NOMO-1 treated with dmso at 0.1 percent for 144 hours (cell line): ENCODE data around the gene AHNAK.

Experiments
- DNase-seq: peaks from one replicate; lab custom pipeline; 2025; ENCODE audit not compliant: unreplicated experiment; lab: John Stamatoyannopoulos, UW

The AHNAK gene

GRCh38 chr11:62435846-62436660 lies 110.6 kb downstream of the AHNAK start:
- peak; percentile 65 for DNase-seq

DNA sequence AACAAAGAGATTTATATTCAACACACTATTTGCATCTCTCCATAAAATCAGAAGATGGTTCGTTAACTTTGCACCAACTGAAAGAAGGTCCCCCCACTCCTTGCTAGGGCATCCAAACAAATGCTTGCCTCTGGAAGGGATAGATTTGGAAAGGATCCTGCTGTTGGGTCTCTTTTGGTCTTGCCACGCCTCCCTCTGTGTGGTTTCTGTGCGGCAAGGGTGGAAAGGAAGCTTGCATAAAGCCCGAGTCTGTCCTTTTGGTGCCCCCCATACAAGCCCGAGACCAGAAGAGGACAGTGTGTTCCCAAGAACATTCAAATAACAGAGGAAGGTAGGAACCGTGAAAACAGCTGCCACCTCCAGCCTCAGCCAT lies 112.7 kb downstream of the AHNAK start:
- peak; percentile 49 for DNase-seq

DNA sequence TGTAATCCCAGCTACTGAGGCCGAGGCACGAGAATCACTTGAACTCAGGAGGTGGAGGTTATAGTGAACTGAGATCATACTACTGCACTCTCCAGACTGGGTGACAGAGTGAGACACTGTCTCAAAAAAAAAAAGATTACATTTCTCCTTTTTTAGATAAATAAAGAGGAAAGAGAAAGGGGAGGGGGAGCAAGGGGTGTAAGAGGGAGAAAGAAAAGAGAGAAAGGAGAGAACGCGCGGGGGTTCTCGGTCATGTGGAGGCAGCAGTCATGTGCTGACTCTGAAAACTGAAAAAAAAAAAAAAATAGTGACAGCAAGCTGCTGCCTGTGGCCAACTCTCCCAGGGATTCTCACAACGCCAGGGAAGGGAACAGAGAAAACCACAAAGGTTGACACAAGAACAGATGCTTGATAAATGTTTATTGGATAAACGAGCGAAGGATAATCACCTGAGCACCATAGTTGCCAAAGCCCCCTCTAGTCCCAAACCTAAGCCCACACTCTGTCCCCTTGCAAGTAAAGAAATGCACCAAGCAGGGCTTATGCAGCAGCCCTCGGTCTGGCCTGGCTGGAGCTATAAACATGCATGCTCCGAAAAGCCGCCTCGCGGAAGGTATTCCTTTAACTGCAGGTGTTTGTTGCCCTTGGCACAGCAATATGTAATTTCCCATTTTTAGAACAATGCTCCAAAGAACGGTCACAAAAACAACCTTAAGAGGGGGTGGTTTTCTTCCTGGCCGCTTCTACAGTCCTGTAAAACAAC lies 113.3 kb downstream of the AHNAK start:
- DNase-seq = no peak

GRCh38 chr11:62432695-62433094 lies 113.9 kb downstream of the AHNAK start:
- no peak for DNase-seq

GRCh38 chr11:62431171-62431901 lies 115.3 kb downstream of the AHNAK start:
- DNase-seq = no peak

- no peak for DNase-seq
Measured at GRCh38 chr11:62430425-62430824, 116.2 kb downstream of the AHNAK start.

DNA sequence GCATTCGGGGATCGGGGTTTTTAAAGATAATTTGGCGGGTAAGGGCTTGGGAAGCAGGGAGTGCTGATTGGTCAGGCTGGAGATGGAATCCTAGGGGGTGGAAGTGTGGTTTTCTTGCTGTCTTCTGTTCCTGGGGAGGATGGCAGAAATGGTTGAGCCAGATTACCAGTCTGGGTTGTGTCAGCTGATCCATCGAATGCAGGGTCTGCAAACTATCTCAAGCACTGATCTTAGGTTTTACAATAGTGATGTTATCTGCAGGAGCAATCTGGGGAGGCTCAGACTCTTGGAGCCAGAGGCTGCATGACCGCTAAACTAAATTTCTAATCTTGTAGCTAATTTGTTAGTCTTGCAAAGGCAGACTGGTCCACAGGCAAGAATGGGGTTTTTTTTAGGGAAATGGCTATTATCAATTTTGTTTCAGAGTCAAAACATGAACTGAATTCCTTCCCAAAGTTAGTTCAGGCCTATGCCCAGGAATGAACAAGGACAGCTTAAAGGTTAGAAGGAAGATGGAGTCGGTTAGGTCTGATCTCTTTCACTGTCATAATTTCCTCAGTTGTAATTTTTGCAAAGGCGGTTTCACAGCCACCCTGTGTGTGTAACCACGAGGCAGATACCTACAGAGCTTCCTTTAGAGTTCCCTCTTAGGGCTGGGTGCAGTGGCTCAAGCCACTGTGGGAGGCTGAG lies 117.6 kb downstream of the AHNAK start:
- no peak for DNase-seq

DNA sequence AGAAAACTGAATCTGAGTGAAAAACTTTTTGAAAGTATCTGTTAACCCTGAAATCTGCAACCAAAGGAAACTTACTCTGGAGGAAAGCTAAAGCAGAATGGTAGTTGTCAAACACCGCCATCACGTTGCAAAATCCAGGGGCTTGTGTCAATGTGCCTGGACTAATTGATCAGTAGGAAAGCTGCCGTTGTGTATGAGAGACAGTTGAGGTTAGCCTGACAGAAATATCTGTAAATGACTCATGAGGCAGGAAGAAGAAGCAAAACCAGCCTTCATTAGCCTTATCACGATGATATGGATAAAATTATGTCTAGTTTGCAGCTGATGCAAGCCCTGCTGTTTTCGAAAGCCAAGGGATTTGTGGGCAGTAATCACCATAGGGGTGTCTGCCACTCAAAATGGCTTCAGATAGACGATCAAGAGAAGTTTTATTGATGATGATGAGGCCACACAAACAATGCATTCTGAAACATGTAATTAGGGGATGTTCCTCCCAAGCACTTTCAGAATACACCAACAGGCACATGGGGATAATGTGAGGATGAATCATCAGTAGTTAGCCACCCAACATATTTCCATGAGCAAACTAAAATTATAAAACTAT lies 118.9 kb downstream of the AHNAK start:
- peak; percentile 86 for DNase-seq

DNA sequence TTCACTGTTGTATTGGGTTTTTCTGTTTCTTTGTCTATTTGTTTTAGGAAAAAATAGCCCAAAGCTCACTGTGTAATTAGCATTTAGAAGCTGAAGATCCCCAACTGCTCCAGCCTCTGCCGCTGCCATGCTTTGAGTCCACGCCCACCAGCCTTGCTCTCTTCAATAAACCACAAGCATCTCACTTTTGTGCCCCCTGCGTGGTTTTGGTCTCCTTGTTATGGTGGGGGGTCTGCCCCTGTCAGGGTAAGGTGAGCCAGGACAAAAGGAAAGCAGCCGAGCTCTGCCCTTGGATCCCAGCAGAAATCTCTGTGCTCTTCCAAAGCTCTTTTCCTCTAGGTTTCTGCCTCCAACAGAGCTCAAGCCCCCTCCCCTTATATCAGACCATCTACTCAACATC lies 123.6 kb downstream of the AHNAK start:
- no peak for DNase-seq

DNA sequence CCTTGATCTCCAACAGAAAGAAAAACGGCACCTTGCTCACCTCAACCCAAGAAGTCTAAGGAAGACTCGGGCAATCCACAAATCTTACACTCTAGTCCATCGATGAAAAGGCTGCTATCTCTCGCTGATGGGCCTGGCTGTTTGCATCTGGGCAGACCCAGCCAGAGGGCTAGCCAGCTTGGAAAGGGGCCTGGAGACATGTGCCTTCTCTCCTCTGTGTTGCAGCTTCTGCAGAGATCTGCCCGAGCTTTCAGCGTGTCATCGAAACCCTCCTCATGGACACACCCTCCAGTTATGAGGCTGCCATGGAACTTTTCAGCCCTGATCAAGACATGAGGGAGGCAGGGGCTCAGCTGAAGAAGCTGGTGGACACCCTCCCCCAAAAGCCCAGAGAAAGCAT lies 124.6 kb downstream of the AHNAK start:
- DNase-seq = no peak

DNA sequence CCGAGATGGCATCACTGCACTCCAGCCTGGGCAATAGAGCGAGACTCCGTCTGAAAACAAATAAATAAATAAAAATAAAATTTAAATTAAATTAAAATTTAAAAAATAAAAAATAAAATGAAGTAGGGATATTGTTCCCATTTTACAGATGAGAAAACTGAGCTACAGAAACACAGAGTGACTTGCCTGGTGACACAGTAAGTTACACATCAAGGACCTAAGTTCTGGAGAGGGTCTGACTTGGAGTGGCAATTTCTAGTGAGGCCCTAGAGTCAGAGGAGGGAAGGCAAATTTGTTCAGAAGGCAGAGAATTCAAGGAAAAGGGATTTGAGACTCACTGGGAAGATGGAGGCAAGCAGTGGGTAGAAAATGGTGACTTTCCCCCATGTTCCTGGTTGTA lies 125.7 kb downstream of the AHNAK start:
- no peak for DNase-seq

DNA sequence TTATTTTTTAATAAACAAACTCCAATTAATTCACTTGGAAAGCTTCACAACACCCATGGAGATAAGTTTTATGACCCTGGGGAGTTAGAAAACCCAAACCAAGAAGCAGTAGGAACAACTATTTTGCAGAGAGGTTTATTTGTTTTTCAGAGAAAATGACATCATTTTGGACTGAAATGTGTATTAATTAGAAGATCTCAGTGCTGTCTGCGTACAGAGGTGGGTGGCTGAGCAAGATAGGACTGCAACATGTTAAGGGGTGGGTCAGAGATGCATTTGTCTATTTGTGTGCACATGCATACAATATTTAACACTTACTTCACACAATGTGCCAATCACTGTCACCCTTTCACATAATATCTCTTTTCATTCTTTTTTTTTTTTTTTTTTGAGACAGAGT lies 126.7 kb downstream of the AHNAK start:
- DNase-seq = no peak

- no peak for DNase-seq
Measured at GRCh38 chr11:62419314-62419929, 127.2 kb downstream of the AHNAK start.

DNA sequence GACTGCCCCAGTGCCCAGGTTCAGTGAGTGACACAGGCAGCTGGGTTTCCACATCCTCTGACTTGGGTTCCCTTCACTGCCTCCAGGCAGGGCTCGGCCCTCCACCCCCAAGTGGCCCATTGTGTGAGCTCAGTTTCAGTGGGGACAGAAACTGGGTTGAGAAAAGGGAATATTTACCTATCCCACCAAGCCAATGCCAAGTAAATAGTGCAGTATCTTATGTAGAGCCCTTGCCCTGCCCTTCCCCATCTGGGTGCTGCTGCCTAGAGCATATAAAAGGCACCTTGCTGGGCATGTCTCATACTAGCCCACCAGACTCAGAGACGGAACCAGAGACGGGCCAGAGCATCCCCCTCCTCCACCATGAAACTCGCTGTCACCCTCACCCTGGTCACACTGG lies 127.9 kb downstream of the AHNAK start, which contains the start of gene SCGB1A1:
Gene SCGB1A1 (plus strand): TSS at position 301 of the 400 bp plus-strand sequence. CDS start 63 bp downstream, at position 364.
- no peak for DNase-seq

DNA sequence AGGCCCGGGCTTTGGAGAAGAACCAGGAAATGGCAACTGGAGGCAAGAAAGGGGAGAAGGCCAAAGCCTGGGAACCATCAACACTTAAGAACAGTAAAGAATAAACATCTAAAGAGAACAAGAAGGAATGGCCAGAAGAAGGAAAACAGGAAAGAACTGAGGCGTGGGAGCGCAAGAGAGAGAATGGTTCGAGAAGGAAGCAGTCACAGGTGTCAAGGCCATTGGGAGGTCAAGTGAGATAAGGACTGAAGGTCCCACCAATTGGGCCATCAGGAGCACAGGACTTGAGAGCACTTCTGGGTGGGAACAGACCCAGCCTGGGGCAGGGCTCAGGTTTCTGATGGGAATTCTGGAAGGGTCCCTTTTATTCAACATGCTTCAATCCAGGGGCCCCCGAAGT lies 128.5 kb downstream of the AHNAK start:
- no peak for DNase-seq

DNA sequence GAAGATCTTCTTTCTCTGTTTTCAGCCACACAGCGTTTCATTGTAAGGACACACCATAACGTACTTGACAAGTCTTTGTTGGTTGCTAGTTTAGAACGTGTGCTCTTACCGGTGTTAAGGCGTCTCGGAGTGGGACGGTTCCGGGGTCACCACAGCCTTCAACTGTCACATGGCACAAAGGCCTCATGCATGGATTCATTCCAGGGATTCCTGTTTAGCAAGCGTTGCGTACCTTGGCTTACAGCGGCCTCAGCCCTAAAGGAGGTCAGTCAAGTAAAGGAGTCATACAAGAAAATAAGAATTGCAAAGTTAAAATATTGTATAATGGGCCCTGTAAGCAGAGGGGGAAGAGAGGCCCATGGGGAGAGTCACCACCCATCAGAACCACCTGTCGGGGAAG lies 130.0 kb downstream of the AHNAK start:
- no peak for DNase-seq

DNA sequence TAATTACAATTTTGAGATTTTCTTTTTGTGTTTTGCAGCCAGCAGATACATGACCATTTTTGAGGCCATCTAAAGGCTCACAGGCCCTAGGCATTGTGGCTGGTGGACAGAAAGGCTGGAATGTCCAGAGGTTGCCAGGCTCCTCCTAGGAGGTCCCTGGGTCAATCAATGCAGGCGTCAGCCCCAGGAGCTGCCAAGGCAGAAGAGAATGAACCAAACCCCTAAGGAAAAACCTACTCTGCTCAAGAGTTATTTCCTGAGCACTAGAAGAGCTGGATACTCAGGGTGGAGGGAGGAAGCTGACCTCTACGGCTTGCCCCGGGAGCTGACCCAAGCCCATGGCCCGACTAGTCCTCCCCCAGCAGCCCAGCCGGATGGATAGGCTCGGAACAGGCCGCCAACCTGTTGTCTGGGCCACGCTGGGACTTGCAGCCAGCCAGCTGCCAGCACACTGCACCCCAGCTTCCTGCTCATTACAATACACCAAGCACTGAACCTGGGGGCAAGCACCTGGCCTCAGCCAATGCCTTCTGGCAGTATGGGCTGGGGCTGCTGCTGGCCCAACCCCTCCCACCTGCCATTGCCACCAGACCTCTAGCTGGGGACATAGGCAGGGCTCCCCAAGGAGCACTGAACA lies 133.4 kb downstream of the AHNAK start:
- no peak for DNase-seq

DNA sequence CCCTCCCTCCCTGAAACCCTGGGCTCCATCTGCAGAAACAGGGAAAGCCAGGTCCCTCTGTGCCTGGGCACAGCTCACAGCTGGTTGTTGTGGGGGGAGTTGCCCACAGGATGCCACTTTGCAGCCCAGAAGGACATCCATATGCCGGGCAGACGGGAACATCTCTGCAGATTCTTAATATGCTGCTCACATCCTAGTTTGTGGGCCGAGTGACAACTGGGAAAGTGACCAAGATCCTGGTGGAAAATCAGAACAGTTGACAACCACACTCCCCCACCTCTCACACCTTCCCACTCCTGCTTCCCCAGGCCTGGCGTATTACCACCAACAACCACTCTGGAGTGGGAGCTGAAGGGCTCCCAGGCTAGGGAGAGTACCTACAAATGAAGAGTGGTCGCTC lies 135.1 kb downstream of the AHNAK start:
- no peak for DNase-seq

DNA sequence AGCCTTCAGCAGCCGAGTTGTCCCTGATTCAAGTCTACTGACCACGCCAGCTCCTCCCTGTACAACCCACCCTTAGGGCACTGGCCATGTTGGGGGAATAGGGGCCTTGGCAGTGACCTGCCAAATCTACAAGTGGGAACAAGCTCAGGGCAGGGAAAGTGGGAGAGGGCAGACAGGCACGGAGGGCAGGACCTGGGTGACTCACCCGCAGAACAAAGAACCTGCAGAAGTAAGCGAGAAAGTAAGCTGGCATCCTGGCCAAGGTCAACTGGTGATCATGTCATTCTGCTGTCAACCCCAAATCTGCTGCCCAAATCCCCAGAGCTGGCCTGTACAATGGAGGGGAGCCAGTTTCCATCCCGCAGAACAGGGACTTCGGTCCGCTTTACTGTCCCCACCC lies 135.6 kb downstream of the AHNAK start:
- no peak for DNase-seq

DNA sequence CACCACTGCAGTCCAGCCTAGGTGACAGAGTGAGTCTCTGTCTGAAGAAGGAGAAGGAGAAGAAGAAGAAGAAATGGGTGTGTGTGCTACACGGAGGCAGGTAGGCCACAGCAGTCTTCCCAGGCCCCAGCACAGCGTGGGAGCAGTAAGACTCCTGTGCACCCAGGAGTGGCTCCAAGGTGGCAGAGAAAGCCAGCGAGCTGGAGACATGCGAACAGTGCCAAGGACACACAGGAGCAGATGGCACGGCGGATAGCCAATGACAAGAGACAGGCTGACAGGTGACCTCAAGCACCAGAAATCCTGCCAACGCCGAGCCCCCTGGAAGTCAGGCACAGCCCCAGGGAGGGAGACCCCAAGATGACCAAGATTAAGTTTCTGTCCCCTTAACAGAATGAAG lies 136.8 kb downstream of the AHNAK start:
- DNase-seq = no peak
